ENCODE measurements around the gene NHLRC3.

Gene NHLRC3

GRCh38 chr13:39039041-39039440 lies 785 bp downstream of the NHLRC3 start:
- TF ChIP-seq, protein P1, sequence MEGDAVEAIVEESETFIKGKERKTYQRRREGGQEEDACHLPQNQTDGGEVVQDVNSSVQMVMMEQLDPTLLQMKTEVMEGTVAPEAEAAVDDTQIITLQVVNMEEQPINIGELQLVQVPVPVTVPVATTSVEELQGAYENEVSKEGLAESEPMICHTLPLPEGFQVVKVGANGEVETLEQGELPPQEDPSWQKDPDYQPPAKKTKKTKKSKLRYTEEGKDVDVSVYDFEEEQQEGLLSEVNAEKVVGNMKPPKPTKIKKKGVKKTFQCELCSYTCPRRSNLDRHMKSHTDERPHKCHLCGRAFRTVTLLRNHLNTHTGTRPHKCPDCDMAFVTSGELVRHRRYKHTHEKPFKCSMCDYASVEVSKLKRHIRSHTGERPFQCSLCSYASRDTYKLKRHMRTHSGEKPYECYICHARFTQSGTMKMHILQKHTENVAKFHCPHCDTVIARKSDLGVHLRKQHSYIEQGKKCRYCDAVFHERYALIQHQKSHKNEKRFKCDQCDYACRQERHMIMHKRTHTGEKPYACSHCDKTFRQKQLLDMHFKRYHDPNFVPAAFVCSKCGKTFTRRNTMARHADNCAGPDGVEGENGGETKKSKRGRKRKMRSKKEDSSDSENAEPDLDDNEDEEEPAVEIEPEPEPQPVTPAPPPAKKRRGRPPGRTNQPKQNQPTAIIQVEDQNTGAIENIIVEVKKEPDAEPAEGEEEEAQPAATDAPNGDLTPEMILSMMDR (IDR thresholded peaks at IDR 0.05; ENCODE audit: extremely low read depth, insufficient read depth, missing control alignments), result no peak
- in situ Hi-C loops (cut with MboI; ENCODE audit: low pct_unique_long_range_greater_than_20kb, low sequenced_read_pairs, unreplicated experiment), result no loop called here
- no peak for DNase-seq (ENCODE audit: low spot score)

GRCh38 chr13:39040206-39040605 lies 1.9 kb downstream of the NHLRC3 start:
- no peak for DNase-seq (ENCODE audit: low spot score)
- in situ Hi-C loops (cut with MboI; ENCODE audit: low pct_unique_long_range_greater_than_20kb, low sequenced_read_pairs, unreplicated experiment), result no loop called here
- TF ChIP-seq, protein P1 (IDR thresholded peaks at IDR 0.05; ENCODE audit: extremely low read depth, insufficient read depth, missing control alignments), result no peak

GRCh38 chr13:39044536-39044935 lies 6.3 kb downstream of the NHLRC3 start:
- TF ChIP-seq, protein P1 (IDR thresholded peaks at IDR 0.05; ENCODE audit: extremely low read depth, insufficient read depth, missing control alignments), result no peak
- DNase-seq (ENCODE audit: low spot score), result no peak
- in situ Hi-C loops (cut with MboI; ENCODE audit: low pct_unique_long_range_greater_than_20kb, low sequenced_read_pairs, unreplicated experiment), result no loop called here

DNA sequence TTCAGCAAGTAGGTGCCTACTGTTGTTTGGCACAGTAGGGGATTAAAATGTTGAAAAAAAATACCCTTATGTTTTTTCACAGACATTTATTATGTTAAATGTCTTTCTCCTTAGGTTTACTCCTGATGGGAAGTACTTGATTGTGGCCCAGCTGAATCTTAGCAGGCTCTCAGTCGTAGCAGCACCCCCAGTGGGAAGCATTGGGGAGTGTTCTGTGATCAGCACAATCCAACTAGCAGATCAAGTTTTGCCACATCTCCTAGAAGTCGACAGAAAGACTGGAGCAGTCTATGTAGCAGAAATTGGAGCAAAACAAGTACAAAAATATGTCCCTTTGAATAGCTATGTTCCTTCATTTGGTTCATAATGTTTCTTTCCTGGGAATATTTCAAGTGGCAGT lies 9.3 kb downstream of the NHLRC3 start:
- in situ Hi-C loops (cut with MboI; ENCODE audit: low pct_unique_long_range_greater_than_20kb, low sequenced_read_pairs, unreplicated experiment), result no loop called here
- TF ChIP-seq, protein P1 (IDR thresholded peaks at IDR 0.05; ENCODE audit: extremely low read depth, insufficient read depth, missing control alignments), result no peak
- no peak for DNase-seq (ENCODE audit: low spot score)

GRCh38 chr13:39048806-39049205 lies 10.6 kb downstream of the NHLRC3 start:
- in situ Hi-C loops (cut with MboI; ENCODE audit: low pct_unique_long_range_greater_than_20kb, low sequenced_read_pairs, unreplicated experiment), result no loop called here
- DNase-seq (ENCODE audit: low spot score), result no peak
- TF ChIP-seq, protein P1 (IDR thresholded peaks at IDR 0.05; ENCODE audit: extremely low read depth, insufficient read depth, missing control alignments), result no peak

DNA sequence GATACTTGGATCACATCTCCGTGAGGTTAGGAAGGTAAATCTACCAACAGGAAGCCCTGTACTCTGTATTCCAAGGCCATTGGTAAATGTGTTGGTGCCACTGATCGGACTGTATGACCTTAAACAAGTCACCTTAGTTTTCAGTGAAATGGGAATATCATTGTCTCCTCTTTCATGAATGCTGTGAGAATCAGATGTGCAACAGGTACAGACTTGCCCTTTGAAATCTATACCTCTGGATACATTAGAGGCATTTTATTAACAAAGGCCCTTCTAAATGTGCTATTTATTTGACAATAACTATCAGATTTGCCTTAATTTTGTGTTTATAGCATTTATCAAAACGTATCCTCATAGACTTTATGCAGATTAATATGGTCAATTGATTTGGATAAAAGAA lies 11.0 kb downstream of the NHLRC3 start:
- TF ChIP-seq, protein P1 (IDR thresholded peaks at IDR 0.05; ENCODE audit: extremely low read depth, insufficient read depth, missing control alignments), result no peak

GRCh38 chr13:39051157-39051556 lies 12.9 kb downstream of the NHLRC3 start:
- TF ChIP-seq, protein P1 (IDR thresholded peaks at IDR 0.05; ENCODE audit: extremely low read depth, insufficient read depth, missing control alignments), result peak; percentile 47
- no peak for DNase-seq (ENCODE audit: low spot score)
- in situ Hi-C loops (cut with MboI; ENCODE audit: low pct_unique_long_range_greater_than_20kb, low sequenced_read_pairs, unreplicated experiment), result loop anchor here (25.0 kb wide), 1 partner anchor 561 kb away; the partner anchor contains the start of gene LHFPL6

More for the DNA sequence above, 11.0 kb downstream of the NHLRC3 start:
- in situ Hi-C loops (cut with MboI; ENCODE audit: low pct_unique_long_range_greater_than_20kb, low sequenced_read_pairs, unreplicated experiment), result no loop called here
- DNase-seq (ENCODE audit: low spot score), result no peak
